Measurements from ENCODE around the gene STK38L. TPM values are rescaled to one million over a fixed set of nuclear protein-coding genes. Genes with fewer than 3 reads are reported as not detected.

The STK38L gene
- polyA plus RNA-seq, 1 of the 3 experiments (the other 2 are of a cell fraction), result 4.7 TPM

DNA sequence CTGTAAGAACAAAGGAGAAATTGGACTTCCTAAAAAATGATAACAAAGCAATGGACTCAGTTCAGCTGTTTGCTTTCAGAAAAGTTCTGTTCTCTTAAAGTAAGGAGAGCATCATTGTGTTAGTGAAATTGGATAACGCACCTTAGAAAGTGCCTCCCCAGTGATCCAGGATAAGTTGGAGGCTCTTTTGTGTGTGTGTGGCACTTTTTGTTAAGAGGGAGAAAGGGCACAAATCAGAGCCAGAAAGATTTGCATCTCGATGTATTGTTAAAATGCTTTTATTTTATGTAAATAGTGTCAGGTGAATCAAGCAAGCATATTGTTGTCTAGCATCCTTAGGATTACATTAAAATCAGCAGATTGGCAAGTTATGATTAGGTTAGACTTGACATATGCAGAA is 2.1 kb downstream of the STK38L start (continued):
- TF ChIP-seq YY1 (IDR thresholded peaks at IDR 0.05; ENCODE audit: low read depth), result no peak
- no peak for TF ChIP-seq ELF1 (IDR thresholded peaks at IDR 0.05)
- TF ChIP-seq MEF2A (IDR thresholded peaks at IDR 0.05; ENCODE audit: borderline replicate concordance, low read depth), result no peak
- no peak for TF ChIP-seq FOXJ3 (CRISPR knock-in tag; IDR thresholded peaks at IDR 0.05)

DNA sequence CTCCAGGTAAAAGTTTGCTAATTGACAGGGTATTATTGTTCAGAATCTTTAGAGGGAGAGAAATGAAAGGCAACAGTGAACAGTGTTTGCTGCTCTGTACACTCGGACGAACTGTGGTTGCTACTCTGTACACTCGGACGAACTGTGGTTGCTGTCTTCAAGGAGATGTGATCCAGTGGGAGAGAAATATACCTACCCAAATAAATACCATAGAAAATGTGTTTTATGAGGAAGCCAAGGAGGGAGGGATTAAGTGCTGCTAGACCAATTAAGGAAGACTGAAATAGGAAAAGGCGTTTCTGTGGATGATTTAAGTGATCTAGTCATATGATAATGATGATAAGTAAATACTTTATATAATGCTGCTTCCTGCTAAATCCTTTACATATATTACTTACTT is 2.7 kb downstream of the STK38L start:
- Histone ChIP-seq H3K79me2 (ENCODE audit: insufficient read depth) (peaks cover 69% of the 10 kb centered on the region), H3K4me2 (peak overlapping the region; percentile 81; the same call in 1 of the 2 replicates), H4K20me1 (ENCODE audit: insufficient read depth) (no peaks in the 10 kb centered on the region), H3K9me2 (no peaks in the 10 kb centered on the region), H3K9me3 (no peaks in the 10 kb centered on the region), H2AFZ (ENCODE audit: low read depth) (no peak overlapping the region), H3K36me3 (replicated peaks in 1 of 2; ENCODE audit: control insufficient read depth in 1 of 2, insufficient read depth in 2 of 2, low read length in 1 of 2) (peaks cover 0 to 4% of the 10 kb centered on the region in 2 experiments), H3K27ac (ENCODE audit: low read depth in 2 of 2, low read length in 1 of 2) (no peak overlapping the region), H3F3A (replicated peaks; ENCODE audit: insufficient read depth) (peaks cover 5% of the 10 kb centered on the region), H3K9ac (no peak overlapping the region), H3K4me1 (ENCODE audit: control insufficient read depth in 1 of 2, insufficient read depth in 2 of 2, low read depth in 1 of 2, low read length in 1 of 2) (peaks cover 0 to 14% of the 10 kb centered on the region in 2 experiments; a peak in 2 of 4 replicates), H3K27me3 (ENCODE audit: insufficient read depth) (no peaks in the 10 kb centered on the region), H3K4me3 (ENCODE audit: low read depth in 2 of 2, low read length in 1 of 2) (no peak overlapping the region)
- DNase-seq, result no peak
- TF ChIP-seq RAD21 (IDR thresholded peaks at IDR 0.05; ENCODE audit: low read length) (no peak), RCOR1 (IDR thresholded peaks at IDR 0.05; ENCODE audit: low read length) (no peak), GABPA (IDR thresholded peaks at IDR 0.05; ENCODE audit: low read depth) (no peak), SIN3A (IDR thresholded peaks at IDR 0.05; ENCODE audit: borderline replicate concordance, low read depth, low read length) (no peak), ELF1 (IDR thresholded peaks at IDR 0.05) (no peak), TAF1 (IDR thresholded peaks at IDR 0.05; ENCODE audit: borderline replicate concordance, low read depth, low read length) (no peak), POLR2AphosphoS5 (IDR thresholded peaks at IDR 0.05; ENCODE audit: low read depth, low read length) (no peak), FOXM1 (IDR thresholded peaks at IDR 0.05; ENCODE audit: low read depth) (no peak), TEAD4 (IDR thresholded peaks at IDR 0.05; ENCODE audit: borderline replicate concordance, insufficient read depth) (no peak)
- TF ChIP-seq, protein P1, sequence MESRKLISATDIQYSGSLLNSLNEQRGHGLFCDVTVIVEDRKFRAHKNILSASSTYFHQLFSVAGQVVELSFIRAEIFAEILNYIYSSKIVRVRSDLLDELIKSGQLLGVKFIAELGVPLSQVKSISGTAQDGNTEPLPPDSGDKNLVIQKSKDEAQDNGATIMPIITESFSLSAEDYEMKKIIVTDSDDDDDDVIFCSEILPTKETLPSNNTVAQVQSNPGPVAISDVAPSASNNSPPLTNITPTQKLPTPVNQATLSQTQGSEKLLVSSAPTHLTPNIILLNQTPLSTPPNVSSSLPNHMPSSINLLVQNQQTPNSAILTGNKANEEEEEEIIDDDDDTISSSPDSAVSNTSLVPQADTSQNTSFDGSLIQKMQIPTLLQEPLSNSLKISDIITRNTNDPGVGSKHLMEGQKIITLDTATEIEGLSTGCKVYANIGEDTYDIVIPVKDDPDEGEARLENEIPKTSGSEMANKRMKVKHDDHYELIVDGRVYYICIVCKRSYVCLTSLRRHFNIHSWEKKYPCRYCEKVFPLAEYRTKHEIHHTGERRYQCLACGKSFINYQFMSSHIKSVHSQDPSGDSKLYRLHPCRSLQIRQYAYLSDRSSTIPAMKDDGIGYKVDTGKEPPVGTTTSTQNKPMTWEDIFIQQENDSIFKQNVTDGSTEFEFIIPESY (IDR thresholded peaks at IDR 0.05; ENCODE audit: borderline replicate concordance, low read depth), result no peak
- TF ChIP-seq, protein P2, sequence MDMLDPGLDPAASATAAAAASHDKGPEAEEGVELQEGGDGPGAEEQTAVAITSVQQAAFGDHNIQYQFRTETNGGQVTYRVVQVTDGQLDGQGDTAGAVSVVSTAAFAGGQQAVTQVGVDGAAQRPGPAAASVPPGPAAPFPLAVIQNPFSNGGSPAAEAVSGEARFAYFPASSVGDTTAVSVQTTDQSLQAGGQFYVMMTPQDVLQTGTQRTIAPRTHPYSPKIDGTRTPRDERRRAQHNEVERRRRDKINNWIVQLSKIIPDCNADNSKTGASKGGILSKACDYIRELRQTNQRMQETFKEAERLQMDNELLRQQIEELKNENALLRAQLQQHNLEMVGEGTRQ (IDR thresholded peaks at IDR 0.05; ENCODE audit: borderline replicate concordance, low read depth, low read length), result no peak
- TF ChIP-seq, protein P3, sequence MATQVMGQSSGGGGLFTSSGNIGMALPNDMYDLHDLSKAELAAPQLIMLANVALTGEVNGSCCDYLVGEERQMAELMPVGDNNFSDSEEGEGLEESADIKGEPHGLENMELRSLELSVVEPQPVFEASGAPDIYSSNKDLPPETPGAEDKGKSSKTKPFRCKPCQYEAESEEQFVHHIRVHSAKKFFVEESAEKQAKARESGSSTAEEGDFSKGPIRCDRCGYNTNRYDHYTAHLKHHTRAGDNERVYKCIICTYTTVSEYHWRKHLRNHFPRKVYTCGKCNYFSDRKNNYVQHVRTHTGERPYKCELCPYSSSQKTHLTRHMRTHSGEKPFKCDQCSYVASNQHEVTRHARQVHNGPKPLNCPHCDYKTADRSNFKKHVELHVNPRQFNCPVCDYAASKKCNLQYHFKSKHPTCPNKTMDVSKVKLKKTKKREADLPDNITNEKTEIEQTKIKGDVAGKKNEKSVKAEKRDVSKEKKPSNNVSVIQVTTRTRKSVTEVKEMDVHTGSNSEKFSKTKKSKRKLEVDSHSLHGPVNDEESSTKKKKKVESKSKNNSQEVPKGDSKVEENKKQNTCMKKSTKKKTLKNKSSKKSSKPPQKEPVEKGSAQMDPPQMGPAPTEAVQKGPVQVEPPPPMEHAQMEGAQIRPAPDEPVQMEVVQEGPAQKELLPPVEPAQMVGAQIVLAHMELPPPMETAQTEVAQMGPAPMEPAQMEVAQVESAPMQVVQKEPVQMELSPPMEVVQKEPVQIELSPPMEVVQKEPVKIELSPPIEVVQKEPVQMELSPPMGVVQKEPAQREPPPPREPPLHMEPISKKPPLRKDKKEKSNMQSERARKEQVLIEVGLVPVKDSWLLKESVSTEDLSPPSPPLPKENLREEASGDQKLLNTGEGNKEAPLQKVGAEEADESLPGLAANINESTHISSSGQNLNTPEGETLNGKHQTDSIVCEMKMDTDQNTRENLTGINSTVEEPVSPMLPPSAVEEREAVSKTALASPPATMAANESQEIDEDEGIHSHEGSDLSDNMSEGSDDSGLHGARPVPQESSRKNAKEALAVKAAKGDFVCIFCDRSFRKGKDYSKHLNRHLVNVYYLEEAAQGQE (IDR thresholded peaks at IDR 0.05; ENCODE audit: low read depth, low read length), result no peak
- TF ChIP-seq, protein P4, sequence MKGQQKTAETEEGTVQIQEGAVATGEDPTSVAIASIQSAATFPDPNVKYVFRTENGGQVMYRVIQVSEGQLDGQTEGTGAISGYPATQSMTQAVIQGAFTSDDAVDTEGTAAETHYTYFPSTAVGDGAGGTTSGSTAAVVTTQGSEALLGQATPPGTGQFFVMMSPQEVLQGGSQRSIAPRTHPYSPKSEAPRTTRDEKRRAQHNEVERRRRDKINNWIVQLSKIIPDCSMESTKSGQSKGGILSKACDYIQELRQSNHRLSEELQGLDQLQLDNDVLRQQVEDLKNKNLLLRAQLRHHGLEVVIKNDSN (IDR thresholded peaks at IDR 0.05; ENCODE audit: borderline replicate concordance, low read depth), result no peak
- 88% methylated on average over 5 of the region's 5 CpGs for WGBS (ENCODE audit: low lambda C conversion rate)
- CTCF ChIA-PET, result no interaction called here
- POLR2A ChIA-PET, result no interaction called here
